NK-92 treated with Interleukin-12 subunit alpha and Interleukin-12 subunit beta, amount 100 ng/mL, for 24 hours (cell line): Measurements from ENCODE around the gene RFNG.

ENCODE experiments used
- DNase-seq: peaks from one replicate; lab custom pipeline; 2025; lab: John Stamatoyannopoulos, UW

RFNG gene

DNA sequence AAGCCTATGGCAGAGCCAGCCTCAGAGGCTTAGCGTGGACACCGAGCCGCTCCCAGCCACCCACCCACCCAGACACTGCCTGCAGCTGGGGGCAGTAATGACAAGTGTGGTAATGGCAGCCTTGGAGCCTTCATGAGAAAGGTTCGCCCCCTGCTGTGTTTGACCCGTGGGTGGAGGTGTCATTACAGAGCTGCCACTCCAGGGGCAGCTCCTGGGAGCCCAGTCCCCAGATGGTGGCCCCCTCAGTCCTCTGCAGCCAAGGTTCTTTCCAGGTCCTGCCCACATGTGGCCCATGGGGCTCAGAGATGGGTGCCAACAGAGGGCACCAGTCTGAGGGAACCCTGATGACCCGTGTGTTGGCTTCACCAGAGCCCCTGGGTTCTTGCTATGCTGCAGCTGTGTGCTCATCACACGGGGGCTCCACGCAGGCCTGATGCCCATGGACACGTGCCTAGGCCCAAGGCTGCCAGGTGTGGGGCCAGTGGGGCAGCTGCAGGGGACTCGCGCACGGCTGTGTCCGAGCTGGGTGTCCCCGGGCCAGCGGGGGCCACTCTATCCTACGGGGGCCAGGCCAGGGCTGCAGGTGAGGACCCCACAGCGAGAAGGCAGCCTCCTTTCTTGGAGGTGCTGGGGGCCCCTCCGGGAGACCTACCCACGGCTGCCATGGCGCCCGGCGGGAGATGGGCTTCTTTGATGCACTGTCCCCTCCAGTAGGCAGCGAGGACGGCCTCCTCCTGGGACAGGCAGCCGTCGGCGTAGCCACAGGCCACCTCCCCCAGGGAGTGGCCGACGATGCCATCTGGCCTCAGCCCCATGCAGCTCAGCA, 38.3 kb upstream of the RFNG start:
- DNase-seq = no peak

DNA sequence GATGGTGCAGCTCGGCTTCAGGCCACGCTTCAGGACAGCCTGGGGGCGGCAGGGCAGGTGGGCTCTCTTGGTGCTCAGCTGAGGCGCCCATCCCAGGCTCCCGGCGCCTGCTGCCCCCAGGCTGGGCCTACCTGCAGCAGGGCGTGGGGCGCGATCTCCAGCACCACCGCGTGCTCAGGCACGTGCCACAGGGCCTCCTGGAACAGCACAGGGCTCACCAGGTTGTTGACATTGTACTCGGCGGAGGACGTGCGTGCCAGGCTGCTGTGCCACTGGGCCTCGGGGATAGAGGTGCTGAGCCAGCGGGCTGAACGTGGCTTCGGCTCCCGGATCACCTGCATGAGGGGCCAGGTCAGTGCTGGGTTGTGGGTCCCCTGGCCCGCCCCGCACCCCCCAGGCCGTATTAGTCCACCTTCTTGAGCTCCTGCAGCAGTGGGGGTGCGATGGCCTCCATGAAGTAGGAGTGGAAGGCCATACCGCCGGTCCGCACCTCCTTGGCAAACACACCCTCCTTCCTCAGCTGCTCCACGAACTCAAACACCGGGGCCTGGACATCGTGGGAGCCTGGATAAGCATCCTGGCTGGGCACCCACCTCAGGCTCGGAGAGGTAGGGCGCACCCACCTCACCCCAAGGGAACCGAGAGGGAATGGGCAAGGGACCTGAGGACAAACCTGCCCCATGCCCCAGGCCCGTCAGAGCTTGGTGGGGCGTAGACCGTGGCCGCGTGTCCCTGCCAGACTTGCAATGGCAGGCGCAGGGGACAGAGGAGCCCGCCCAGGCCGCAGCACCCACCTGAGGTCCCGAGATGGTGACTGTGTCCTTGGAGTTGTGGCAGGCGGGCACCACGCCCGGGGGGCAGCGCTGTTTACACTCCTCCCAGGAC, 37.5 kb upstream of the RFNG start:
- no peak for DNase-seq

DNA sequence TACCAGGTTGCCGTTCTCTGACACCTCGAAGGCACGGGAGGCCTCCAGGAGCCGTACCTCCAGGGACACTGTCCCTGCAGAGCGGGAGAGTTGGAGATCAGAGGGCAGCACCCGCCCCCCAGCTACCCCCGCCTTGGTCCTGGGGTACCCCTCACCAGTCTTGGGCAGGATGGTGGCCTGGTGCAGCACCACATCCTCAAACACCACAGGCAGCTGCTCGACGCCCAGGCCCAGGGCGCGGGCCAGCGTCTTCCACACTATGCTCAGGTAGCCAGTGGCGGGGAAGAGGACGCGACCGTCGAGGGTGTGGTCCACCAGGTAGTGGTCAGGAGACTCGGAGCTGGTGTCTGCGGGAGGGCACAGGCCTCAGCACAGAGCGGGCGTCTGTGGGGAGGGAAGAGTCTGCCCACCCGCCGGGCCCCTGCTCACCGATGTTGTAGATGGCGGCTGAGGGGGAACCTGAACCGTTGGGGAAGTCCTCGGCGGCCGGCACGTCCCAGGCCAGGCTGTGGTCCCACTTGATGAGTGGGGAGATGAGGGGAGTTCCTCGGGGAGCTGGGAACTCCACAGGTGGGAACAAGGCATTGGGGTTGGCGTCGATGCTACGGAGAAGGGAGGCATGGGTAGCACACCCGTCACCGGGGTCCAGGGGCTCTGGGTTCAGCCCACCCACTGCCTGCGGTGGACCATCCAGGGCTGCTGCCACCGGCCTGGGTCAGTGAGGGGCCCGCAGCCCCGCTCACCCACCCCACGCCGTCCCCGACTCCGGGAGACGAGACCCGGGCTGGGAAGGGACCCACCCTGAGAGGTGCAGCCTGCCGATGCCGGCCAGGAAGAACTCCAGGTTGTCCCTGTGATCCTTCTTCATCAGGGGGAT, 36.6 kb upstream of the RFNG start:
- no peak for DNase-seq

DNA sequence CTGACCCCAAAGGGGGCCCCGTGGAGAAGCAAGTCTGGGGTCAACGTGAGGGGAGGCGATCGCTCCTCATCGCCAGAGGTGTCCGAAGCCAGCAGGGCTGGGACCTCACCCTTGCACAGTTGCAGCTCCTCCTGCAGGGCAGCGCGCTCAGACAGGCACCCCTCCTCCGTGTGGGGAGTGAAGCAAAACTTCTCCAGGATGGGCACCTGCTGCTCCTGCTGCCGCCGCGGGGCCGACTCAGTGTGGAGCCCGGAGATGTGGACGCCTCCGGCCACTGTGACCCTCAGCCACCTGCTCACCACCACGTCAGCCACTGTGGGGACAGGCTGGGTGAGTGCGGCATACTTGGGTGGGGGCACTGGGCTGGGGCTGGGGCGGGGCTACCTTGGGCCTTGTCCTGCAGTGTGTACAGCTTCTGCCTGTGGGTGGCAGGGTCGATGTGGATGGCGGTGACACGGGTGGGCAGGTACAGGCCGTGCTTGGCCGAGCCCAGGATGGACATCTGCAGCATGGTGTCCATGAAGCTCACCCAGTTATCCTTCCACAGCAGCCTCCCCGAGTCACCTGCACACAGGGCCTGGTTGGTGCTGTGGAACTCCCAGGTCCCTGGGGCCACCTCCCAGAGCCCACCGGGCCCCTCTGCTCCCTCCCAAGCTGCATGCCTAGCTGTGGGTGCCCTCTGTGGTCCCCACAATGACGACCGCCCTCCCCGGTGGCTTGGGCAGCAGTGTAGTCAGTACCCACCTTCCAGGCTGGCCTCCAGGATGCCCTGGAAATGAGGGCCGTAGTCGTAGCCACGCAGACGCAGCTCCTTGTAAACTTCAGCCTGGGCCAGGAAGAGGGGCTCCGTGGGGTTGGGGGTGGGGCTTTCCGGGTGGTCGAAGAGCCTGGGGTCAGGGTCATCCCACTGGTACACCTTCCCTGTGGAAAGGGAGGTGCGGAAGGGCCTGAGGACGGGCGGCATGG, 35.6 kb upstream of the RFNG start:
- DNase-seq = no peak

DNA sequence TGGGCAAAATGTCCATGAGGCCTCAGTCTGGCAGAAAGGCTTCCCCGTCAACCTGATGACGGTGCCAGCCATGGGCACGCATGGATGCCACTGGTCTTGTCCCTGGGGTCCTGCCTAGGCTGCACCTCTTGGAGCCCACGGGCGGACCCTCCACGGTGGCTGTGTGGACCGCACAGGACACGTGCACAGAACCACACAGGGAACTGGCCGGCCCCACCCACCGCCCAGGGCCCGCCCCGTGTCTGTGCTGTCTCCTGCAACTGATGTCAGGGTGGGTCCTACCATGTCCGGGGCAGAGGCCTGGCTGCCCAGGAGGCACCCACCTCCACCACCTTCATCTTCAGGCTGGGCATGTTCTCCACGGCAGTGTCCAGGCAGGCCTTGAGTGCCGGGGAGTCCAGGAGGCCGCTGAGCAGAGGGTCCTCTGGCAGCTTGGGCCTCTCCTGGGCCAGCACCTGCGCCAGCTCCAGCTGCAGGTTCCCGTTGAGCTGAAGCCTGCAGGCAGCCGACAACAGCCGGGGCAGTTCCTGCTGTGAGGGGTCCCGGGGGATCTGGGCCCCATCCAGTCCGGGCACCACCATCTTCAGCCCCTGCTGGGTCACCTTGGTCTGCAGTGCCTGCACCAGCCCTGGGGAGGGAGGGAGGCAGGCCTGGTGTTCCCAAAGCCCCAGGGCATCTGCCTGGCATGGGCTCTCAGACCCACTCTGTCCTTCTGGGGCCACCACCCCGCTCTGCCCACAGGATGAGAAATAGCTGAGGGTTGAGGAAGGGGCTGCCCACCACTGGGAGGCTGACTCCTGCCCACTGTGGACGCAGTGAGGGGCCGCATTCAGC, 34.5 kb upstream of the RFNG start:
- no peak for DNase-seq

DNA sequence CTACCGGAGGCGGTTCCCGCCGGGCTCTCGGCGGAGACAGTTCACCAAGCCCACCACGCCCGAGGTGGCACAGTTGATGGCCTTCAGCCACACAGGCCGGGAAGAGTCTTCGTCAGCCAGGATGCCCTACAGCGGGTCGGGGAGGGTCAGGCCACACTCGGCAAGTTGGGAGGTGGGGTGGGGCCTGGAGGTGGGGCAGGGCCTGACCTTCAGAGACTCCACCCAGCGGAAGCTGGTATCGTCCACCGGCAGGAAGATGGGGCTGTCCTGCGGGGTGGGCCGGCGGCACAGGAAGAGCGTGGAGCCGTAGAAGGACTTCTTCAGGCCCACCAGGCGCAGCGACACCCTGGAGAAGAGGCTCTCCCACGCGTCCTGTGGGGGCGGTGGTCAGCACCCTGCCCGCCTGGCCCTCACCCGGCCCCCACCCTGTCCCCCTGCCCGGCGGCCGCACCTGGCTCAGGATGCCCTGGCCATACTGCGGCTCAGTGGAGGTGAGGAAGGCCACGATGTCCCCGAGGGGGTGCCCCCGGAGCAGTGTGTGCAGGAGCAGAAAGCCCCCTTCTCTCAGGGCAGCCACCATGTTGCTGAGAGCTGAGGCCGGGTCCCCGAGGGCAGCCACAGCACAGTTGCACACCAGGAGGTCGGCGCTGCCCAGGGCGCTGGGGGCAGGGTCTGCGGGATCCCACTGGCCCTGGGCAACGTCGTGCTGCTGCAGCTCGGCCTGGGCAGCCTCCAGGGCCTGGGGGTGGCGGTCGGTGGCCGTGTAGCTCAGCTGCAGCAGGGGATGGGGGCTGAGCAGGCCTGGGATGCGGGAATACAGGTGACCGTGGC, 33.6 kb upstream of the RFNG start:
- DNase-seq = no peak

DNA sequence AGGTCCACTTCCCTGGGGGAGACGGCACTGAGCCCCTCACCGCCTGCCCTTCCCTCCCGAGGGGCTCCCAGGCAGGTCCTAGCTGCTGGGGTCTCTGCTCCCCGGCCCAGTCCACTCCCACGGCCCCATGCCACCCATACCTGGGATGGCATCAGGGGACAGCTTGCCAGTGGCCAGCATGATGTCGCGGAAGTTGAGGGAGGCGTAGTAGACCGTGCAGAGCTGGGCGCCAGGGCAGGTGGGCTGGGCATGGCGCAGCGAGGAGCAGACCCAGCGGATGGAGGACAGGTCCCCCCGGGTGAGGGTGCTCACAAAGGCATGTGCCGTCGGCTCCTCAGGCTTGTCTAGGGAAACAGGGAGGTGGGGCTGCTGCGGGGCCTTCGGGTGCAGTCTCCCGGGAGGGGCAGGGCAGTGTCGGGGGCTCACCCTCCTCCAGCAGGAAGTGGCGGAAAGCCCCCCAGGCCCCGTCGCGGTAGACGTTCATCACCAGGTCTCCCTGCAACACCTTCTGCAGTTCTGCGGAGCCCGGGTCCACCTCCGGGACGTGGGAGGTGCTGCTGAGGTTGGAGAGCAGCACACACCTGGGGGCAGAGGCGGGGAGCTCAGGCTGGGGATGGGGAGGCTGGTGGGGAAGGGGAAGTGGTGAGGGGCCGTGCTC, 32.9 kb upstream of the RFNG start:
- DNase-seq = no peak

DNA sequence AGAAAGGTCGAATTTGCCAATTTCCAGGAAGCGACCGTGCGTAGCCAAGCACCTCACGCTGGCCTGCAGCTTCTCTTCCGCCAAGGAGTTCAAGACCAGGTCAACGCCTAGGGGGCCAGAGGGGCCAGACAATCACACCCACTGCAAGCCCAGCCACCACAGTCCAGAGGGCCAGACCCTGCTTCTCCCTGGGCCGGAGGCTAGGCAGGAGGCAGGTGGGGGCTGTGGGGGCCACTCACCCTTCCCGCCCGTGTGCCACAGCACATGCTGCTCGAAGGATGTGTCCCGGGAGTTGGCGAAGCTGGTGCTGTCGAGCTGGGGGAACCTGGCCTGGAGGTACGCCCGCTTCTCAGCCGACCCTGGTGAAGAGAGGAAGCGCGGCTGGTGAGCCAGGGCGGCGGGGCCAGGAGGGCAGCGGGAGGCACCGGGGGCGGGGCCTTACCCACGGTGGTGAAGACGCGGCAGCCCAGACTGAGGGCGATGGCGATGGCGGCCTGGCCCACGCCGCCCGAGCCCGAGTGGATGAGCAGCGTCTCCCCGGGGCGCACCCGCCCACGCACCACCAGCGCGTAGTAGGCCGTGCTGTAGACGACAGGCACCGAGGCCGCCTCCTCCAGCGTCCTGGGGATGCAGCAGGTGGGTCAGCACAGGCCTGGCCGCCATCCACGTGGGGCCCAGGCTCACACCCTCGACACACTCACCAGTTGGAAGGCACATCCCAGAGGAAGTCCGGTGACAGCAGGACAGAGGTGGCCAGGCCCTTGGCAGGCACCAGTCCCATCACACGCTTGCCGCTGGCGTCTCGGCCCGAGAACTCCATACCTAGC, 32.1 kb upstream of the RFNG start:
- DNase-seq = no peak

DNA sequence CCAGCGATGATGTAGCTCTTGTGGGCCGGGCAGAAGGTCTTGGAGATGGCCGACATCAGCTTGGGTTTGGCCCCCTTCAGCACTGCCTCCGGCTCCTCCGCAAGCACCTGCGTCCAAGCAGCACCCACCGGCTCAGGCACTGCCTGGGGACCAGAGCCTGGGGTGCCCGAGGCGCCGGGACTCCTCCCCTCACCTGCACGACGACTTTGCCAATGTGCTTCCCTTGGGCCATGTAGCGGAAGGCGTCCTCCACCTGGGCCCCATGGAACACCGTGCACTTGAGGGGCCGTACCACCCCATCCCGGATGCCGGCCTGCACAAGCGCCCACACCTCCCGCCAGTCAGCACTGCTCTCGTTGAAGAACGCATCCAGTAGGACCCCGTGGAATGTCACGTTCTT, 31.4 kb upstream of the RFNG start:
- no peak for DNase-seq

DNA sequence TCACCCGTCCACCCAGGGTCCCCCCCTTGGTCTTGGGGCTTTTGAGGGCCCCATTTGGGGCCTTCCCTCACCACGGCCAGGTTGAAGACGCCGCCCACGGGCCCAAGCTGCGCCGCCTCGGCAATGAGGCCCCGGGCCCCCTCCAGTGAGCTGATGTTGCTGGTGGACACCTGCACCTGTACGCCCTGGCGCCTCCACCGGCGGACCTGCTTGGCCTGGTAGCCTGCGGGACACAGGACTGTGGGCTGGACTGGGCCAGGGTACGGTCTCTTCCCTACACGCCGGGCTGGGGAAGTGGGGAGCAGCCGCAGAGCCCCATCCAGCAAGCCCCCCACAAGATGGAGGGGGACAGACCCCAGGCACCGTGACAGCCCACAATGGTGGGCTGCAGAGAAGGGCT, 30.8 kb upstream of the RFNG start:
- no peak for DNase-seq

DNA sequence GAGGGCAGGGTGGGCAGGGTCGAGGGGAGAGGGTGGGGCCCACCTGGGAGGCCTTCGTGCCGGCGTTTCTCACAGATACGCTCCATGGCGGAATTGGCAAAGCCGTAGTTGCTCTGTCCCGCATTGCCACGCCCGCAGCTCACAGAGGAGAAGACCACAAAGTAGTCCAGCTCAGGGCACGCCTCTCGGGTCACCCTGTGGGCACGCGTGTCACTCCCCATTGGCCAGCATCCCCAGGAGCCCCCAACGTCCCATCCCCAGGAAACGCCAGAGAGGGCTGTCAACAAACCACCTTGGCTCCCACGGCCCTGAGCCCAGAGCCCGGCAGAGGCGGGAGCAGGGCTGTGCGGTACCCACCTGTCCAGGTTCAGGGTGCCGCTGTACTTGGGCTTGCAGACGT, 30.4 kb upstream of the RFNG start:
- no peak for DNase-seq

DNA sequence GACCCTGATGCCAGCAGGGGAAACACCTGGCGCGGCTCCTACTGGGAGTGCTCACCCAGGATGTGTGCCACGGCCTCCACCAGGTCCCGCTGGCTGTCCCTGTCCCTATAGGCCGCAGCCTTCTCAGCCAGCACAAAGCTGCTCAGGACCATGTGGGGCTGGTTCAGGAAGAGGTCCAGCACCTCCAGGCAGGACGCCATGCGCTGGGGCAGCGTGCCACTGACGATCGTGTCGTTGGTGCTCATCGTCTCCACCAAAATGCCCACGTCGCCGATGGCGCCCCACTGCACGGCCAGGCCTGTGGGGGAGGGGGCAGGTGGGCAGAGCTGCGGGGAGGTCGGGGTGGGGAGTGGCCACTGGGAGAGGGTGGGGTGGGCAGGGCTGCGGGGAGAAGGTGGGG, 29.9 kb upstream of the RFNG start:
- DNase-seq = no peak

DNA sequence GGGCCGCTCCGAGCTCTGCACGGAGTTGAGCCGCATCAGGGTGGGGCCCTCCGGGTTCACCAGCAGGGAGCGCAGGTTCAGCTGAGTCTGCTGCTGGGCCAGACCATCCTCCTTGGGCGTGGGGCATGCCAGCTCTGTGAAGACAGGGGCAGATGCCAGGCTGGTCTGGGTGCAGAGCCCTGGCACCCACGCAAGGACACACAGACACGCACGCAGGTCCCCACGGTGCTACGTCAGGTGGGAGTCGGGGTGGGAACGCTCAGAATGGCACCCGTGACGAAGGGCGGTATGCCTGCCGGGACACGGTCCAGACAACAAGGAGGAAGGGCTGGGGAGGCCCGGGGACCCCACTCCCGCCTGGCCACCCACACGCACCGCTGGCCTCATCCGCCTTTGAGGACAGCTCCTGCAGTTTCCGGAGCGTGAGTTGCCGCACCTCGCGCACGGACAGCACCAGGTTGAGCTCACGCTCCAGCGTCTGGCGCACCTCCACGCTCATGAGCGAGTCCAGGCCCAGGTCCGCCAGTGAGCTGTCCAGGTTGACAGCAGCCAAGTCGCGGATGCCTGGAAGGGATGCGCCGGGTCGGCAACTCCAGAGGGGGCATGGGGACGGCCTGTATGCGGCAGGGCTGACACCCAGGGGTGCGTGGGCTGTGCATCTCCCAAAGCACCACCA, 29.3 kb upstream of the RFNG start:
- DNase-seq = no peak

DNA sequence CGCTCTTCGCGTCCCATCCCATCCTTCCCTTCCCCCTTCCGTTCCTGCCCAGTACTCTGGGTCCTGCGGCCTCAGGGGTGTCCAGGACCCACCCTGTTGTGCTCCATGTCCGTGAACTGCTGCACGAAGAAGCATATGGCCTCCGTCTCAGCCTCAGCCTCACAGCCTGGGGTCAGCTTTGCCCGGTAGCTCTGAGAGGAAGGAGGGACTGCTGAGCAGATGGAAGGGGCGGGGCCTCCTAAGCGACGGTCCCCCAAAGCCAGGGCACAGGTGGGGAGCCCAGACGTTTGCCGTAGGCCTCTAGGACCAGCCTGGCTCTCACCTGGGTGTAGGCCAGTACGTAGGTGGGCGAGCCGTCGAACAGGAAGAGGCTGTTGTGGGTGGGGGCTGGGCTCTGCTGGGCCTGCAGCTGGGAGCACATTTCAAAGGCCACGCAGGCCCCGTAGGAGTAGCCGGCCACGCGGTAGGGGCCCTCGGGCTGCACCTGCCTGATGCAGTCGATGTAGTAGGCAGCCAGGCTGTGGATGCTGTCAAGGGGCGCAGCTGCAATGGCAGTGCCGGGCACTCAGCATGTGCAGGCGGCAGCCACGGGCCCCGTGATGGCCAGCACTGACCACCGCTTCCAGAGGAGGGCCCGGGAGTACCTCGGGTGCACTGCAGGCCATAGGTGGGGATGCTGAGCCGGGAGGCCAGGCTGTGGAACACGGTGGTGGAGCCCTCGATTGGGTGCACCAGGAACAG, 28.6 kb upstream of the RFNG start:
- no peak for DNase-seq

DNA sequence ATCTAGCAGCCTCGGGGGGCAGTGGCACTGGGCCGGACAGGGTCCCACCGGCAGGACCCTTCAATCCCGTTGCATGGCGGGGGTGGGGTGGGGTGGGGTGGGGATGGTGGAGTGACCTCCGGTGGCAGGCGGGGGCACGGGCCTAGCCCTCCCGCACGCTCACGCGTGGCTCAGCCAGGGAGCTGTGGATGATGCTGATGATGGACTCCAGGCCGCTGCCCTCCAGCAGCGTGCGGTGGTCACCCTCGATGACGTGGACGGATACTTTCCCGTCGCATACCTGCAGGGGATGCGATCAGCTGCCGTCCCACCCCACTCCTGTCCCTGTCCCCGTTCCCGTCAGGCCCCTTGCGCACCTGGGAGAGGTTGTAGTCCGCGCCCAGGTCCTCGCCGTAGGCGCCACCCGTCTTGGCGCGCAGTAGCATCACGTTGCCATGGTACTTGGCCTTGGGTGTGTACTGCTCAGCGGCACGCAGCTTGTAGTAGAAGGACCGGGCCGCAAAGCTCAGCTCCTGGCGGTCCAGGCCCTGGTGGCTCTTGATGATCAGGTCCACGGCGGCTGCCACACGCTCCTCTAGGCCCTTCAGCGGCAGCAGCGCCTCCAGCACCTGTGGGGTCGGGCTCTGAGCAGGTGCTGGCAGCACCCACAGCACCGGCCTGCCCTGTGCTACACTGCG, 27.5 kb upstream of the RFNG start:
- DNase-seq = no peak

DNA sequence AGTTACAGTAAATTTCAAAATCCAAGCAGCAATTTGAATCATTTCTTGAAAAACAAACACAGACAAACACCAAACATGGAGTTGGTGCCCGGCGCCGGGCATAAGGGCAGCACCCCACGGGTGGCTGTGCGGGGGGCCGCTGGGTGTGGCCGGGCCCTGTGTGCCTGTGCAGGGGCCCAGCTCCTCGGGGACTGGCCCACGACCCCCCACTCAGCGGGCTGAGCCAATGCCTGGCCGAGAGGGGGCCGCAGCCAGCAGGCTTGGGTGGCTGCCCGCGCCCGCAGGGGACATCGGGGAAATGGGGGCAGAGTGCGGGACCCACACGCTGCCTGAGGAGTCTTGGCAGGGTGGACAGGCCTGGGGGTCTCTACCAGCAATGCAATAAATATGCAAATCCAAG, 26.8 kb upstream of the RFNG start:
- DNase-seq = no peak
